H9 (cell line): ENCODE data around the gene ATP1B2. TPM values are rescaled to one million over a fixed set of nuclear protein-coding genes. Genes with fewer than 3 reads are reported as not detected.
A peak's percentile ranks its signal among the peaks of the same experiment; 100 is the strongest.

Experiments
- DNase-seq: peaks from one replicate; pipeline ENCODE4 v3.0.0-alpha.2; 2017
- H2AFZ ChIP-seq: one replicate; pipeline ENCODE4 v1.6.1; 2013; ENCODE audit warnings: mild to moderate bottlenecking, low read length, control low read depth, moderate library complexity
- H2AK5ac ChIP-seq: 2 replicates; pipeline ENCODE4 v1.6.1; 2013; ENCODE audit warnings: low read length, control low read depth, mixed read lengths; ENCODE audit not compliant: insufficient read length
- H2BK120ac ChIP-seq: one replicate; pipeline ENCODE4 v1.6.1; 2013; ENCODE audit warnings: low read depth, mild to moderate bottlenecking, low read length, control low read depth, inconsistent platforms; ENCODE audit not compliant: poor library complexity, severe bottlenecking
- H2BK12ac ChIP-seq: 2 replicates; pipeline ENCODE4 v1.6.1; 2013; ENCODE audit warnings: low read length, control low read depth, mixed read lengths, low read depth; ENCODE audit not compliant: insufficient read length
- H2BK15ac ChIP-seq: 2 replicates; pipeline ENCODE4 v1.6.1; 2013; ENCODE audit warnings: low read depth, low read length, control low read depth
- H2BK20ac ChIP-seq: one replicate; pipeline ENCODE4 v1.6.1; 2013; ENCODE audit warnings: low read depth, mild to moderate bottlenecking, low read length, control low read depth, inconsistent platforms; ENCODE audit not compliant: poor library complexity, severe bottlenecking
- H2BK5ac ChIP-seq: 2 replicates; pipeline ENCODE4 v1.6.1; 2013; ENCODE audit warnings: low read length, control low read depth, mixed read lengths; ENCODE audit not compliant: insufficient read length
- H3K14ac ChIP-seq: 2 replicates; pipeline ENCODE4 v1.6.1; 2013; ENCODE audit warnings: low read length, control low read depth; ENCODE audit not compliant: insufficient read depth
- H3K18ac ChIP-seq: 2 replicates; pipeline ENCODE4 v1.6.1; 2013; ENCODE audit warnings: low read depth, mild to moderate bottlenecking, mixed read lengths, low read length, control low read depth; ENCODE audit not compliant: insufficient read length
- H3K23ac ChIP-seq: 2 replicates; pipeline ENCODE4 v1.6.1; 2013; ENCODE audit warnings: low read length, control low read depth, mixed read lengths, low read depth; ENCODE audit not compliant: insufficient read length
- H3K23me2 ChIP-seq: 2 replicates; pipeline ENCODE4 v1.6.1; 2013; ENCODE audit warnings: low read depth, mild to moderate bottlenecking, mixed read lengths, low read length, control low read depth; ENCODE audit not compliant: insufficient read length, poor library complexity, severe bottlenecking
- H3K27ac ChIP-seq: 2 replicates; pipeline ENCODE4 v1.5.1; 2013; ENCODE audit warnings: low read length, control low read depth, mixed read lengths, low read depth; ENCODE audit not compliant: insufficient read length
- H3K27me3 ChIP-seq: 2 replicates; pipeline ENCODE4 v1.6.1; 2013; ENCODE audit warnings: low read length, control low read depth, inconsistent platforms; ENCODE audit not compliant: insufficient read depth
- H3K4ac ChIP-seq: 2 replicates; pipeline ENCODE4 v1.6.1; 2013; ENCODE audit warnings: low read depth, mild to moderate bottlenecking, control low read depth, inconsistent platforms, low read length, moderate library complexity
- H3K4me1 ChIP-seq: 2 replicates; pipeline ENCODE4 v1.6.1; 2013; ENCODE audit warnings: low read length, control low read depth, inconsistent platforms; ENCODE audit not compliant: insufficient read depth
- H3K4me2 ChIP-seq: 2 replicates; pipeline ENCODE4 v1.6.1; 2013; ENCODE audit warnings: low read length, control low read depth, mixed read lengths; ENCODE audit not compliant: insufficient read length, insufficient read depth
- H3K56ac ChIP-seq: 2 replicates; pipeline ENCODE4 v1.6.1; 2013; ENCODE audit warnings: low read depth, mild to moderate bottlenecking, mixed read lengths, low read length, control low read depth; ENCODE audit not compliant: insufficient read length
- H3K79me1 ChIP-seq: 2 replicates; pipeline ENCODE4 v1.6.1; 2013; ENCODE audit warnings: low read depth, mild to moderate bottlenecking, moderate library complexity, low read length, control low read depth, inconsistent platforms; ENCODE audit not compliant: insufficient read depth, poor library complexity, severe bottlenecking
- H3K79me2 ChIP-seq: 2 replicates; pipeline ENCODE4 v1.6.1; 2013; ENCODE audit warnings: low read length, control low read depth, inconsistent platforms; ENCODE audit not compliant: insufficient read depth
- H3K9ac ChIP-seq: 2 replicates; pipeline ENCODE4 v1.6.1; 2013; ENCODE audit warnings: low read length, control low read depth, mixed read lengths; ENCODE audit not compliant: insufficient read length; ENCODE audit errors: extremely low read depth
- H3K9me3 ChIP-seq: one replicate; pipeline ENCODE4 v1.6.1; 2013; ENCODE audit warnings: low read depth, low read length, inconsistent platforms; ENCODE audit not compliant: control insufficient read depth
- H3T11ph ChIP-seq: one replicate; pipeline ENCODE4 v1.6.1; 2013; ENCODE audit warnings: mild to moderate bottlenecking, low read length, control low read depth, inconsistent platforms
- H4K20me1 ChIP-seq: one replicate; pipeline ENCODE4 v1.6.1; 2013; ENCODE audit not compliant: control insufficient read depth, insufficient read length, insufficient read depth
- H4K5ac ChIP-seq: 2 replicates; pipeline ENCODE4 v1.6.1; 2013; ENCODE audit warnings: low read depth, mild to moderate bottlenecking, mixed read lengths, low read length, control low read depth; ENCODE audit not compliant: insufficient read length
- H4K8ac ChIP-seq: replicated peaks from 2 replicates; pipeline ENCODE4 v1.6.1; 2013; ENCODE audit warnings: low read length, control low read depth, mixed read lengths, low read depth; ENCODE audit not compliant: insufficient read length
- H4K91ac ChIP-seq: 2 replicates; pipeline ENCODE4 v1.6.1; 2013; ENCODE audit warnings: low read depth, mild to moderate bottlenecking, moderate library complexity, mixed read lengths, low read length, control low read depth; ENCODE audit not compliant: insufficient read length
- H3K27ac Mint-ChIP-seq, 3 experiments: 2 replicates in 2 of 3; 3 replicates in 1 of 3; pipeline ENCODE4 v1.8.0; 2020 to 2021; ENCODE audit warnings: mixed read lengths in 3 of 3, mild to moderate bottlenecking in 1 of 3, moderate library complexity in 1 of 3
- H3K27me3 Mint-ChIP-seq: 2 replicates; pipeline ENCODE4 v1.8.0; 2021; ENCODE audit warnings: low read depth, mild to moderate bottlenecking, moderate library complexity, mixed read lengths
- H3K36me3 Mint-ChIP-seq, 3 experiments: 2 replicates in 2 of 3; 3 replicates in 1 of 3; pipeline ENCODE4 v1.8.0; 2020 to 2021; ENCODE audit warnings: low read depth in 3 of 3, mixed read lengths in 3 of 3; ENCODE audit not compliant: insufficient read depth in 1 of 3
- H3K4me1 Mint-ChIP-seq, 2 experiments: 2 replicates each; pipeline ENCODE4 v1.8.0; 2020; ENCODE audit warnings: mixed read lengths in 2 of 2
- H3K4me3 Mint-ChIP-seq, 2 experiments: 2 replicates in 1 of 2; 3 replicates in 1 of 2; pipeline ENCODE4 v1.8.0; 2020 to 2021; ENCODE audit warnings: mild to moderate bottlenecking in 2 of 2, mixed read lengths in 2 of 2, moderate library complexity in 1 of 2
- H3K9me3 Mint-ChIP-seq, 2 experiments: 2 replicates in 1 of 2; 3 replicates in 1 of 2; pipeline ENCODE4 v1.8.0; 2020; ENCODE audit warnings: mild to moderate bottlenecking in 2 of 2, mixed read lengths in 2 of 2, moderate library complexity in 1 of 2
- CTCF ChIP-seq: fragments of 200-600 bp; sonication (generic); conservative IDR thresholded peaks from 3 replicates; pipeline ENCODE4 v1.8.0; 2021; ENCODE audit warnings: antibody characterized with exemption, mild to moderate bottlenecking
- WGBS: extraction: QIAGEN DNeasy Blood & Tissue Kit; methylation state at CpG from one replicate; pipeline ENCODE4 v1.1.7; 2013; ENCODE audit warnings: missing lambda C conversion rate, low lambda C conversion rate, mixed read lengths; ENCODE audit not compliant: insufficient read length; ENCODE audit errors: extremely low coverage; 5-methylcytosine and 5-hydroxymethylcytosine counted together
- total RNA-seq: library from RNA; stranded (reverse); gene quantifications from 2 replicates; pipeline ENCODE4 v1.2.1, GENCODE V29; 2021

Gene ATP1B2
- total RNA-seq, 1 experiment from 2014 or later: 16.2 TPM

GRCh38 chr17:7684851-7685532, 34.3 kb downstream of the ATP1B2 start:
- H3K27ac Mint-ChIP-seq: peak overlapping the region; percentile 100
- H3K36me3 Mint-ChIP-seq: peaks cover 12 to 33% (median 25%) of the 10 kb centered on the region in 3 experiments
- Histone ChIP-seq H3K9ac (peak overlapping the region; percentile 98), H2BK12ac (no peak overlapping the region), H2BK5ac (no peak overlapping the region), H3K18ac (no peak overlapping the region), H3K4ac (peak overlapping the region; percentile 66; the same call in 1 of the 2 replicates), H2AFZ (no peak overlapping the region), H4K20me1 (no peaks in the 10 kb centered on the region), H2BK20ac (no peak overlapping the region), H3K79me2 (peaks cover 29% of the 10 kb centered on the region), H3K27ac (peak overlapping the region; percentile 90), H4K5ac (no peak overlapping the region), H2BK15ac (no peak overlapping the region), H4K8ac (no peak overlapping the region), H3K23ac (no peak overlapping the region), H3K4me1 (no peaks in the 10 kb centered on the region; the same call in 1 of the 2 replicates), H2AK5ac (no peak overlapping the region), H3K23me2 (peaks cover 18% of the 10 kb centered on the region), H3K56ac (peak overlapping the region; percentile 93), H3K9me3 (no peaks in the 10 kb centered on the region), H2BK120ac (no peak overlapping the region), H3K27me3 (no peaks in the 10 kb centered on the region), H3T11ph (no peak overlapping the region), H3K14ac (no peak overlapping the region), H3K79me1 (no peaks in the 10 kb centered on the region), H4K91ac (no peak overlapping the region), H3K4me2 (peak overlapping the region; percentile 66)
- no CpG with 5 or more reads among the region's 15 CpGs for WGBS
- no peaks in the 10 kb centered on the region; a peak in 1 of 5 replicates for H3K9me3 Mint-ChIP-seq
- H3K4me3 Mint-ChIP-seq: peak overlapping the region; percentile 94 to 97
- peaks cover 23 to 31% of the 10 kb centered on the region in 2 experiments for H3K4me1 Mint-ChIP-seq
- no peak for DNase-seq
- TF ChIP-seq CTCF: no peak
- no peaks in the 10 kb centered on the region for H3K27me3 Mint-ChIP-seq
